Measurements from ENCODE around the gene PLA2G2F. TPM values are rescaled to one million over a fixed set of nuclear protein-coding genes. Genes with fewer than 3 reads are reported as not detected.
"Not testable (repeated sequence)": the region's sequence is repeated elsewhere in the genome, so short reads cannot be mapped to it uniquely, and the experiment has no call there.

The PLA2G2F gene
- total RNA-seq, 1 experiment from 2014 or later = not detected

DNA sequence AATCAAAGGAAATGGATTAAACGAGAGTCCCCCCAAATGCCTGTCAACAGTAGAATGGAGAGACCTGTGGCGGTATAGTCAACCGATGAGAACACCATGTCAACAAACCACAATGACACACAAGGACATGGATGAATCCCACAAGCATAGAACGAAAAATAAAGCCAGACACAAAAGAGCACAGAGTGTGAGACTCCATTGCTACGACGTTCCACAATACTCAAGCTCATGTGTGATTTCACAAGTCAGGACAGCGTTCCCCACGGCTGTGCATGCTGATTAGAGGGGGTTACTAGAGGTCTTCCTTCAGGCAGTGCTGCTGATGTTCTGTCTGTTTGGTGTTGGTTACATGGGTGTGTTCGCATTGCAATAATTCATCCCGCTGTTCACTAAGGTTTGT lies 14.0 kb upstream of the PLA2G2F start:
- Histone ChIP-seq H3K36me3 (replicated peaks; ENCODE audit: control insufficient read depth, insufficient read depth, low read length) (no peaks in the 10 kb centered on the region), H3K27me3 (ENCODE audit: control insufficient read depth, insufficient read depth, low read length) (no peaks in the 10 kb centered on the region; the same call in 1 of the 2 replicates), H3K4me3 (ENCODE audit: insufficient read depth, low read depth, low read length) (no peak overlapping the region)
- no peak for DNase-seq

DNA sequence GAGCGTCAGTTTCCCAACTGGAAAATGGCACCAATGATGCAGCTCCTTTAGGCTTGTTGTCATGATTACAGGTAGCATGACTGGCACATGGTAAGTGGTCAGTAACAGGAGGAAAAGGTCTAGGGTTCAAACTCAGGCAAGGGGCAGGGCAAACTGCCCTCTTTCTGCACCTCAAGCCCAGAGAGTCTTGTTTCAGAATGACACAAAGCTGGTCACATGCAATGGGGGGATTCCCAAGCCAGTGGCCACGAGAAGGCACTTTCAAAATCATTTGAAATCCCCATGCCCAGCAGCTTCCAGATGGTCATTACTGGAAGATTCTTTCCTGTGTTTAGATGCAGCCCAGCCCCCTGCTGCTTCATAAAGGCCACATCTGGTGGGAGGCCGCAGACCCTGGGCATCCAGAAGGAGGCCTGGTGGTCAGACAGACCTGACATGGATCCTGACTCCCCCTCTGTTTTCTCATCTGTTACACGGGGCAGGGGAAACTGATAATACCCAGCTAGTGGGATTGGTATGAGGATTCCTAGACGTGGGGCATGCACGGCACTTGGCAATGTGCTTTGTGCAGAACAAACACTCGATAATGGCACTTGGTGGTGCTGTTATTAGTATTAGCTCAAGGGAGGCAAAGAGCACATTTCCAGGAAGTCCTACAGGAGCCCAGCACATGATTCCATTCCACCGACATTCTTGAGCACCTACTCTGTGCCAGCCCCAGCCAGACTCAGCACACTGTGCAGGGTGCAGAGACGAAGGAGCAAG lies 12.9 kb upstream of the PLA2G2F start:
- Histone ChIP-seq H3K36me3 (replicated peaks; ENCODE audit: control insufficient read depth, insufficient read depth, low read length) (no peaks in the 10 kb centered on the region), H3K27me3 (ENCODE audit: control insufficient read depth, insufficient read depth, low read length) (no peaks in the 10 kb centered on the region; the same call in 1 of the 2 replicates), H3K4me3 (ENCODE audit: insufficient read depth, low read depth, low read length) (no peak overlapping the region)
- DNase-seq = no peak

DNA sequence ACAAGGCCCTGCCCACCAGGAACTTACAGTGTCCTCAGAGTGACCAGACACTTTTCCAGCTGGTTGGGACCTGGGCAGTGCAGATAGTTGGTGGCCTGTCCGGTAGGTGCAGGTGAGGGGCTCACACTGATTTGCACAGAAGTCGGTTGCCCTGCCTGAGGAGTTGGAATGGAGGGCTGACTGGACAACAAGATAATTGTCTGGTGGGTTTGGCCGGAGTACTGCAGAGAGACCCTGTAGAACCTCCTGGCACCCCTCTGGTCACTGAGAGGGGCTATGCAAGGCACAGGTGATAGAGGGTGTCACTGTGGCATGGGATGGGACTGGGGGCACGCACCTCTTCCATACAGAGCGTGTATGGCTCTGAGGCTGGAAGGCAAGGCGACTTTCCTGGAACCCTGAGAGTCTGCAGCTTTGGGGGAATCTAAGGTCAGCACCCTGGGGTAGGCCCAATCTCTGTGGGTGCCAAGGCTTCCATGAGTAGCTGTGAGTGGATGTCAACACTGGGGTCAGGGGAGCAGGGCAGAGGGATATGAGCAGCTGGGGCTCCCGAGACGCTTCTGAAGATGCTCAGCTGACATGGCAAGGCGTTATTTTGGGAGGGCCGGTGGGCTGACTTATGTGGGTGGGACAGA lies 12.2 kb upstream of the PLA2G2F start:
- Histone ChIP-seq H3K36me3 (replicated peaks; ENCODE audit: control insufficient read depth, insufficient read depth, low read length) (no peaks in the 10 kb centered on the region), H3K4me3 (ENCODE audit: insufficient read depth, low read depth, low read length) (no peak overlapping the region), H3K27me3 (ENCODE audit: control insufficient read depth, insufficient read depth, low read length) (no peaks in the 10 kb centered on the region; the same call in 1 of the 2 replicates)
- DNase-seq = no peak

DNA sequence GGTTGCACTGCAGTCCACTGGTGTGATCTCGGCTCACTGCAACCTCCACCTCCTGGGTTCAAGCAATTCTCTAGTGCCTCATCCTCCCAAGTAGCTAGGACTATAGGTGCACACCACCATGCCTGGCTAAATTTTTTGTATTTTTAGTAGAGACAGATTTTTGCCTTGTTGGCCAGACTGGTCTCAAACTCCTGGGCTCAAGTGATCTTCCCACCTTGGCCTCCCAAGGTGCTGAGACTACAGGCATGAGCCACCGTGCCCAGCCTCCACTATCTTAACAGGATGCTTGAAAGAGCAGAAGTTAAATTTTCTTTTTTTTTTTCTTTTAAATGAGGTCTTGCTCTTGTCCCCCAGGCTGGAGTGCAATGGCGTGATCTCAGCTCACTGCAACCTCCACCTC lies 8.6 kb upstream of the PLA2G2F start:
- DNase-seq; H3K36me3 ChIP-seq (replicated peaks; ENCODE audit: control insufficient read depth, insufficient read depth, low read length); H3K4me3 ChIP-seq (ENCODE audit: insufficient read depth, low read depth, low read length); H3K27me3 ChIP-seq (ENCODE audit: control insufficient read depth, insufficient read depth, low read length): not testable (repeated sequence)

DNA sequence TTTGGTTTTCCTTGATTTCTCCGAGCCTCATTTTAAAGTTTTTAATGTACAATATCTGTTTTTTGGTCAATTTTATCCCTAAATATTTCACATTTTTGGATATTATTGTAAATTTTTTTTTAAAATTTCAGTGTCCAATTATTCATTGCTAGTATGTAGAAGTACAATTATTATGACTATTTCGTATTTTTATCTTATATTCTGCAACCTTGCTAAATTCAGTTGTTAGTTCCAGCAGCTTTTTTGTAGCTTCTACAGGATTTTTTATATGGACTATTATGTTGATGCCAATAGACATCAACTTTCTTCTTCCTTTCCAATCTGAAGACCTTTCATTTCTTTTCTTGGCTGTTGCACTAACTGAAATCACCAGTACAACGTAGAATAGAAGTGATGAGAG lies 4.1 kb upstream of the PLA2G2F start:
- DNase-seq = no peak
- Histone ChIP-seq H3K4me3 (ENCODE audit: insufficient read depth, low read depth, low read length) (no peak overlapping the region), H3K36me3 (replicated peaks; ENCODE audit: control insufficient read depth, insufficient read depth, low read length) (no peaks in the 10 kb centered on the region)

DNA sequence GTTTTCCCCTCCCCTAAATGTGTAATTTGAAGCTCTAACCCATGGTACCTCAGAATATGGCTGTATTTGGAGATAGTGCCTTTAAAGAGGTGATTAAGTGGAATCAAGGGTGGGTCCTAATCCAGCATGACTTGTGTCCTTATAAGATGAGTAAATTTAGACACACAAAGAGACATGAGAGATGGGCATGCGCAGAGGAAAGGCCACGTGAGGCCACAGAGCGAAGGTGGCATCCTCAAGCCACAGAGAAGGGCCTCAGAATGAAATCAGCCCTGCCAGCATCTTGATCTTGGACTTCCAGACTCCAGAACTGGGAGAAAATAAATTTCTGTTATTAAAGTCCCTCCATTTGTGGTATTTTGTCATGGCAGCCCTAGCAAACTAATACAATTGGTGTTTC lies 2.9 kb upstream of the PLA2G2F start:
- H3K4me3 ChIP-seq (ENCODE audit: insufficient read depth, low read depth, low read length) = no peak overlapping the region
- no peak for DNase-seq
- no peaks in the 10 kb centered on the region for H3K36me3 ChIP-seq (replicated peaks; ENCODE audit: control insufficient read depth, insufficient read depth, low read length)
- H3K27me3 ChIP-seq (ENCODE audit: control insufficient read depth, insufficient read depth, low read length) = no peaks in the 10 kb centered on the region

More for the DNA sequence above, 4.1 kb upstream of the PLA2G2F start:
- no peaks in the 10 kb centered on the region for H3K27me3 ChIP-seq (ENCODE audit: control insufficient read depth, insufficient read depth, low read length)

DNA sequence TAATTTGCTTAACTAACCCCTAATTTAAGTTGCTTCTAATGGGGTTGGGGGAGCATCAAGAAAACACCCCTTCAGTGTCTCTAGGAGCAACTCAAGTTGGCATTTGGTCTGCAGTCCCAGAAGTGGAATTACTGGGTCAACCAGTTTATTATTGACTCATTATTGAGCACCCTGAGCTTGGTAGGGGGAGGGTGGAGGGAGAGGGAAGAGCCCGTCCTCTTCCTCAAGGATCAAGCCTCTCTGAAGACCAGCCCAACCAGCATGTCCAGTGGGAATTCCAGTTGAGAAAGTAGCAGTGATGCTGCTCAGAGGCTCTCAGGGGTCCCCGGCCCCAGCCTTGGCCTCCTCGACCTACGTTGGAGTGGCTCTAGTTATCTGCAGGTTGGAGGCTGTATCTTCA lies 2.1 kb upstream of the PLA2G2F start:
- Histone ChIP-seq H3K4me3 (ENCODE audit: insufficient read depth, low read depth, low read length) (no peak overlapping the region), H3K36me3 (replicated peaks; ENCODE audit: control insufficient read depth, insufficient read depth, low read length) (no peaks in the 10 kb centered on the region), H3K27me3 (ENCODE audit: control insufficient read depth, insufficient read depth, low read length) (no peaks in the 10 kb centered on the region)
- DNase-seq = no peak

DNA sequence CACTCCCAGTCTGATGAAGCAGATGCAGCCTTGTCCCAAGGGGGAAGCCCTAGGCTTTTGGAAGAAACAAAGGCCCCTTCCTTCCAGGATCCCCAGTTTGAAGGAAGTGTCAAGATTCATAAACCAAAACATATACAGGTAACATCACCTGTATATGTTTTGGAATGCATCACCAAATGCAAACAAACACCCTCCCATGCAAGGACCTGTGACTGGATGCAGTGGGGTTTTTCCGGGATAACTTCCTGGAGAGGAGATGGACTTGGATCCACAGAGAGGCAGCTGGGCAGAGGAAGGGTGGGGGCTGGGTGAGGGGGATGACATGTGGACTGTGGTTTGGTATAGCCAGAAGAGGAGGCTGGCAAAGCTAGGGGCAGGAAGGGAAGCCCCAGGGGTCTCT lies 1.5 kb upstream of the PLA2G2F start:
- no peak overlapping the region for H3K4me3 ChIP-seq (ENCODE audit: insufficient read depth, low read depth, low read length)
- H3K36me3 ChIP-seq (replicated peaks; ENCODE audit: control insufficient read depth, insufficient read depth, low read length) = no peaks in the 10 kb centered on the region
- no peaks in the 10 kb centered on the region for H3K27me3 ChIP-seq (ENCODE audit: control insufficient read depth, insufficient read depth, low read length)
- no peak for DNase-seq

DNA sequence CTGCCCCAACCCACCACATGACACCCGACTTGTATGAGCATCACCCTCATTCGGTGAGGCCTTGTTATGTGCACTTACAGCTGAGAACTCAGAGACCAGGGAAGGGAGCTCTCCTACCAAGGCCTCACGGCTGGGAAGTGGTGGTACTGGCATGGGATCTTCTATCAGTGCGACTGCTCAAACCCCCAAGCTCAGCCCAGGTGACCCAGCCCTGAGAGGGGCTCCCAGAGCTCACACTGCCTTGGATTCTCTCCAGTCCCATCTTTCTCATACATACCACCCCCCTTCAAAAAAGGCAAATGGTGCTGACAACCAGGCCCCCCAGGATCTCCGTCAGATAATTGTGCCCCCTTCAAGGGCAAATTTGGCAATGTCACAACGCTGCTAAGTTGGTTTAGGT lies 777 bp upstream of the PLA2G2F start:
- no peak for DNase-seq

DNA sequence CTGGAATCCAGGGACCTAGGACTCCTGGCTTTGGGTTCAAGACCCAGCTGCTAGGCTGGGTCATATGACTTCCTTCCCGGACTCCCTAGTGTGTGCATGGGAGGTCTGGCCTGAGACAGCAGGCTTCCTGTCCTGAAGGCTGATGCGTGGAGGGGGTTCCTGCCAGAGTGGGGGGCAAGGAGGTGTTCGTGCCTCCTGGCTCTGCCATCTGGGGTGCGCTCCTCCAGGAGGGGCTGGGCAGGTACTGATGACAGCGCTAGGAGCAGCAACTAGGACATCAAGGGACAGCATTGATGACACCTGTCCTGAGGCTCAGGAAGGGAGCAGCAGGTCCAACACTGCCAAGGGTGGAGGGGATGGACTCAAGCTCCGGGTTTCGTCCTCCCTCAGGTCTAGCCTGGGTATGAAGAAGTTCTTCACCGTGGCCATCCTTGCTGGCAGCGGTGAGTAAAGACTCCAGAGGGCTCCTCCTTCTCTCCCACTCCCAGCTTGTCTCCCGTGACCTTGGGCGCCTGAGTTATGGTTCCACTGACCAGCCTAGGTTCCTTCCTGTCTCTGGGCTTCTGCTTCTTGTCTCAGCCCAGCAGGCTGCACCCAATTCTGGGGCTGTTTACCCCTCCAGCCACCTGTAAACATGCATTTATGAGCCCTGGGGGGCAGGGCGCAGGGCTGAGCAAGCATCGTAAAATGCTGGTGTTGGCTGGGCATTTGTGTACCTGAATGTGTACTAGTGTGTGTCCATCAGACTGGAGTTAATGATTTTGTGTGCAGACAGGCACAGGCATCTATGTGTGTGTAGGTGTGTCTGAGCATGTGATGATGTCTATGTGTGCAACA lies 871 bp downstream of the PLA2G2F start:
- no peak for DNase-seq
- no peak overlapping the region for H3K4me3 ChIP-seq (ENCODE audit: insufficient read depth, low read depth, low read length)
- no peaks in the 10 kb centered on the region for H3K27me3 ChIP-seq (ENCODE audit: control insufficient read depth, insufficient read depth, low read length)
- H3K36me3 ChIP-seq (replicated peaks; ENCODE audit: control insufficient read depth, insufficient read depth, low read length) = no peaks in the 10 kb centered on the region

More for the DNA sequence above, 777 bp upstream of the PLA2G2F start:
- Histone ChIP-seq H3K4me3 (ENCODE audit: insufficient read depth, low read depth, low read length) (no peak overlapping the region), H3K36me3 (replicated peaks; ENCODE audit: control insufficient read depth, insufficient read depth, low read length) (no peaks in the 10 kb centered on the region), H3K27me3 (ENCODE audit: control insufficient read depth, insufficient read depth, low read length) (no peaks in the 10 kb centered on the region)

DNA sequence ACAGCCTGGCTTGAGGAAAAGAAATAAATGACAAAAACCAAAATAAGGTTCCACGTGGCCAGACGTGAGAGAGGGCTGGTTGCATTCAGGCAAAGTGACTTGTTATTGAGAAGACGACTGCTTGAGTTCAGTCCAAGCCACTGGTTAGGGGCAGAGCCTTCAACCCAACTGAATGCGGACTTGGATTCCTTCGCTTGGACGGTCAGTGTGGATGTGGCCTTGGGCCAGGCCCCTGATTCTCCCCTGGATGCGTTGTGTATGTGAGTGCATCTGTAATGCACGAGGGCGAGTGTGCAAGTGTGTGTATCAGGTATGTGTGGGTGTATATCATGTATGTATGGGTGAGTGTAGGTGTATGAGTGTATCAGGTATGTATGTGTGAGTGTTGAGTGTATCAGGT lies 1.9 kb downstream of the PLA2G2F start:
- no peaks in the 10 kb centered on the region for H3K36me3 ChIP-seq (replicated peaks; ENCODE audit: control insufficient read depth, insufficient read depth, low read length)
- no peak for DNase-seq
- H3K4me3 ChIP-seq (ENCODE audit: insufficient read depth, low read depth, low read length) = no peak overlapping the region
- no peaks in the 10 kb centered on the region for H3K27me3 ChIP-seq (ENCODE audit: control insufficient read depth, insufficient read depth, low read length)

DNA sequence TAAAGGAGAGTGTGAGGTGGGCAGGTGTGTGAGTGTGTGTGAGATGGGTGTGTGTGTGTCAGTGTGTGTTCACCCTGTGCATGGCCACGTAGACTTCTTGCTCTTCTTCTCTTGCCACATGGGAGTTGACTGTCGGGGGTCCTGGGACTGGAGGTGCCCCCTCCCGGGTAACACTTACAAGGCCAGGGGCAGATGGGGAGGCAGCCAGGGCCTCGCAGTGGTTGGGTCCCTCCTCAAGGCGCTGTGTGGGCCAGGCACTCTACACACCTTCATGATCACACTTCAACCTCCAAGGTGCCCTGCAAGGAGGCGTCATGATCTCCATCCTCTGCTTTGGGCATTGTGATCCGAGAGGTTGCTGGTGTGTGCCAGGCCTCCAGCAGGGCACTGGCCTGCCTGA lies 2.3 kb downstream of the PLA2G2F start:
- no peaks in the 10 kb centered on the region for H3K36me3 ChIP-seq (replicated peaks; ENCODE audit: control insufficient read depth, insufficient read depth, low read length)
- DNase-seq = no peak
- no peak overlapping the region for H3K4me3 ChIP-seq (ENCODE audit: insufficient read depth, low read depth, low read length)
- H3K27me3 ChIP-seq (ENCODE audit: control insufficient read depth, insufficient read depth, low read length) = no peaks in the 10 kb centered on the region

DNA sequence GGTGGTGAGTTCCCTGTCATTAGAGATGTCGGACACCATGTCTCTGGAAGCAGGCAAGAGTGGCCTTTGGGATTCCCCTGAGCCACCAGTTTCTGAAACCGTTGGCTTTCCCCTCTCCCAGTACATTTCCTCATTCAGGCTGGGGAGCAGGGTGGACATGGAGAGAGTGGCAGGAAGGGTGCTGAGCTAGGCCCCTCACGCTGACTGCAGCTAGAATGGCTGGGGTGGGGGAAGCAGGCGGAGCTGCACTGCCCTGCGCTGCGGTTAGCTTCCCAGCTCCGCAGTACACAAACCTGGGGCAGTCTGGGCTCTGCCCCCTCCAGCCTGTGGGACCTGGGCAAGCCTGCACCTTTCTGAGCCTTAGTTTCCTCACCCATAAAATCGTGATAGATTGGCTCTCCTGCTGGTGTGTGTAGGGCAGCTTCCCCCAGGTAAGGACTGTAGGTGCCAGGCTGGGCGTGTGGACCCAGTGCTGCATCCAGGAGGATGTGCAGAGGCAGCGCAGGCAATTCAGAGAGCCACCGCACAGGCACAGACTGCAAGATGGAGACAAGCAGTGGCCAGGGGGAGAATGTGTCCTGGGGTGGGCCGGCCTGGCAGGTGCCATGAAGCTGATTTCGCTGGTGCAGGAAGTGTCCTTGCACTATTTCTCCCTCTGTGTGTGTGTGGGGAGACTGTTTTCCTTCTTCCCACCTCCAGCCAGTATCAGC lies 3.0 kb downstream of the PLA2G2F start:
- no peaks in the 10 kb centered on the region for H3K36me3 ChIP-seq (replicated peaks; ENCODE audit: control insufficient read depth, insufficient read depth, low read length)
- peak; percentile 39 for DNase-seq
- no peak overlapping the region for H3K4me3 ChIP-seq (ENCODE audit: insufficient read depth, low read depth, low read length)
- no peaks in the 10 kb centered on the region for H3K27me3 ChIP-seq (ENCODE audit: control insufficient read depth, insufficient read depth, low read length)

DNA sequence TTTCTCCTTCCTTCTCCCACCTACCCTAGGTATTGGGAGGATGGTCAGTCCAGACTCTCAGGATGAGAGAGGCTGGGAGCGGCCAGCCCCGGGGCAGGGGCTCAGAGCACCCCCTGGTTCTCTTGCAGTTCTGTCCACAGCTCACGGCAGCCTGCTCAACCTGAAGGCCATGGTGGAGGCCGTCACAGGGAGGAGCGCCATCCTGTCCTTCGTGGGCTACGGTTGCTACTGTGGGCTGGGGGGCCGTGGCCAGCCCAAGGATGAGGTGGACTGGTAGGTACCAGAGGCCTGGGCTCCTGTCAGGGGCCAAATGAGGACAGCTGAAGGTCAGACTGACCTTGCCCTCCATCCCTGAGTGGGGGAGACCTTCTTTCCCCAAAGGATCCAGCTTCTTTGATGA lies 4.2 kb downstream of the PLA2G2F start:
- no peak for DNase-seq
- Histone ChIP-seq H3K4me3 (ENCODE audit: insufficient read depth, low read depth, low read length) (no peak overlapping the region), H3K27me3 (ENCODE audit: control insufficient read depth, insufficient read depth, low read length) (no peaks in the 10 kb centered on the region), H3K36me3 (replicated peaks; ENCODE audit: control insufficient read depth, insufficient read depth, low read length) (no peaks in the 10 kb centered on the region)
